Mesendoderm (in vitro differentiated cells): ENCODE measurements around the gene CDKN2B.

Experiments
- DNase-seq: peaks from one replicate; pipeline ENCODE4 v3.0.0; 2013
- H2AK5ac ChIP-seq: 2 replicates; pipeline ENCODE4 v1.6.1; 2013; ENCODE audit warnings: low read length, inconsistent platforms
- H2BK120ac ChIP-seq: 2 replicates; pipeline ENCODE4 v1.6.1; 2013; ENCODE audit warnings: low read depth, mild to moderate bottlenecking, low read length, moderate library complexity, mixed read lengths
- H2BK15ac ChIP-seq: replicated peaks from 2 replicates; pipeline ENCODE4 v1.6.1; 2013; ENCODE audit warnings: low read depth, mild to moderate bottlenecking, moderate library complexity
- H2BK5ac ChIP-seq: 2 replicates; pipeline ENCODE4 v1.6.1; 2013; ENCODE audit warnings: low read length, inconsistent platforms
- H3K18ac ChIP-seq: 2 replicates; pipeline ENCODE4 v1.6.1; 2013; ENCODE audit warnings: mild to moderate bottlenecking, low read length, mixed read lengths
- H3K23ac ChIP-seq: one replicate; pipeline ENCODE4 v1.6.1; 2013; ENCODE audit warnings: low read length
- H3K27ac ChIP-seq: 2 replicates; pipeline ENCODE4 v1.5.1; 2013; ENCODE audit warnings: low read depth, mild to moderate bottlenecking, inconsistent platforms, low read length, moderate library complexity
- H3K27me3 ChIP-seq: 2 replicates; pipeline ENCODE4 v1.6.1; 2013; ENCODE audit warnings: low read length, control low read depth, mild to moderate bottlenecking, inconsistent platforms; ENCODE audit not compliant: insufficient read depth, poor library complexity
- H3K36me3 ChIP-seq: 2 replicates; pipeline ENCODE4 v1.6.1; 2013; ENCODE audit warnings: low read length, inconsistent platforms; ENCODE audit not compliant: control insufficient read depth, insufficient read depth
- H3K4ac ChIP-seq: one replicate; pipeline ENCODE4 v1.6.1; 2013; ENCODE audit warnings: low read depth, mild to moderate bottlenecking, low read length, moderate library complexity
- H3K4me1 ChIP-seq: 2 replicates; pipeline ENCODE4 v1.6.1; 2013; ENCODE audit warnings: low read depth, low read length, inconsistent platforms; ENCODE audit not compliant: control insufficient read depth
- H3K4me2 ChIP-seq: 2 replicates; pipeline ENCODE4 v1.6.1; 2013; ENCODE audit warnings: low read length
- H3K4me3 ChIP-seq: 2 replicates; pipeline ENCODE4 v1.5.1; 2013; ENCODE audit warnings: mild to moderate bottlenecking, low read length
- H3K56ac ChIP-seq: one replicate; pipeline ENCODE4 v1.6.1; 2013; ENCODE audit warnings: low read length
- H3K79me1 ChIP-seq: 2 replicates; pipeline ENCODE4 v1.6.1; 2013; ENCODE audit warnings: low read length, inconsistent platforms
- H3K79me2 ChIP-seq: 2 replicates; pipeline ENCODE4 v1.6.1; 2013; ENCODE audit warnings: mild to moderate bottlenecking, low read length; ENCODE audit not compliant: control insufficient read depth, insufficient read depth
- H3K9ac ChIP-seq: 2 replicates; pipeline ENCODE4 v1.6.1; 2013; ENCODE audit warnings: low read length, inconsistent platforms
- H4K5ac ChIP-seq: one replicate; pipeline ENCODE4 v1.6.1; 2013; ENCODE audit warnings: low read length
- H4K8ac ChIP-seq: one replicate; pipeline ENCODE4 v1.6.1; 2013; ENCODE audit warnings: low read depth, mild to moderate bottlenecking, control low read depth, low read length, moderate library complexity
- WGBS: extraction: QIAGEN DNeasy Blood & Tissue Kit; methylation state at CpG from one replicate; pipeline ENCODE4 v1.1.7; 2013; ENCODE audit warnings: low lambda C conversion rate, missing lambda C conversion rate; ENCODE audit not compliant: insufficient coverage; ENCODE audit errors: extremely low coverage; 5-methylcytosine and 5-hydroxymethylcytosine counted together

The CDKN2B gene

GRCh38 chr9:22026696-22027095 is 17.6 kb upstream of the CDKN2B start:
- Histone ChIP-seq H2BK15ac (no peak overlapping the region), H3K23ac (no peak overlapping the region), H3K79me2 (no peaks in the 10 kb centered on the region), H4K8ac (no peak overlapping the region), H2BK5ac (no peak overlapping the region), H3K56ac (no peak overlapping the region), H3K18ac (no peak overlapping the region), H3K4ac (no peak overlapping the region), H3K36me3 (no peaks in the 10 kb centered on the region), H4K5ac (no peak overlapping the region), H3K4me3 (no peak overlapping the region), H2AK5ac (no peak overlapping the region), H2BK120ac (no peak overlapping the region), H3K27me3 (no peaks in the 10 kb centered on the region), H3K4me2 (no peak overlapping the region), H3K27ac (no peak overlapping the region), H3K79me1 (no peaks in the 10 kb centered on the region), H3K9ac (no peak overlapping the region), H3K4me1 (peaks cover 2% of the 10 kb centered on the region)
- peak; percentile 16 for DNase-seq
- no CpG with 5 or more reads among the region's 6 CpGs for WGBS

- peaks cover 2% of the 10 kb centered on the region for H3K4me1 ChIP-seq
- H3K18ac ChIP-seq: no peak overlapping the region
- H3K56ac ChIP-seq: no peak overlapping the region
- no peak overlapping the region for H3K27ac ChIP-seq
- no peak overlapping the region for H3K4me2 ChIP-seq
- no peak overlapping the region for H4K8ac ChIP-seq
- no peaks in the 10 kb centered on the region for H3K36me3 ChIP-seq
- no peak overlapping the region for H2AK5ac ChIP-seq
- no peak overlapping the region for H3K9ac ChIP-seq
- no peak overlapping the region for H3K4me3 ChIP-seq
- no peaks in the 10 kb centered on the region for H3K79me1 ChIP-seq
- no peaks in the 10 kb centered on the region for H3K27me3 ChIP-seq
- H3K4ac ChIP-seq: no peak overlapping the region
- H2BK15ac ChIP-seq: no peak overlapping the region
- no CpG with 5 or more reads among the region's 3 CpGs for WGBS
- no peak overlapping the region for H4K5ac ChIP-seq
- no peak overlapping the region for H2BK5ac ChIP-seq
- no peaks in the 10 kb centered on the region for H3K79me2 ChIP-seq
- H3K23ac ChIP-seq: no peak overlapping the region
- H2BK120ac ChIP-seq: no peak overlapping the region
- no peak for DNase-seq
Measured at GRCh38 chr9:22022396-22022795, 13.3 kb upstream of the CDKN2B start.

GRCh38 chr9:22010866-22011625 is 1.9 kb upstream of the CDKN2B start:
- Histone ChIP-seq H3K27ac (no peak overlapping the region), H3K4me3 (no peak overlapping the region), H4K5ac (no peak overlapping the region), H3K9ac (no peak overlapping the region), H3K4ac (no peak overlapping the region), H3K79me2 (no peaks in the 10 kb centered on the region), H3K4me1 (no peaks in the 10 kb centered on the region), H2BK120ac (no peak overlapping the region), H2AK5ac (no peak overlapping the region), H3K4me2 (no peak overlapping the region), H4K8ac (no peak overlapping the region), H3K36me3 (no peaks in the 10 kb centered on the region), H3K79me1 (no peaks in the 10 kb centered on the region), H3K18ac (no peak overlapping the region), H2BK5ac (no peak overlapping the region), H3K27me3 (no peaks in the 10 kb centered on the region), H3K23ac (no peak overlapping the region), H3K56ac (no peak overlapping the region), H2BK15ac (no peak overlapping the region)
- DNase-seq: peak; percentile 67
- no CpG with 5 or more reads among the region's 13 CpGs for WGBS

GRCh38 chr9:22009506-22009867 is 382 bp upstream of the CDKN2B start:
- Histone ChIP-seq H3K4ac (no peak overlapping the region), H4K5ac (no peak overlapping the region), H2BK120ac (no peak overlapping the region), H3K4me1 (peaks cover 2% of the 10 kb centered on the region), H2BK5ac (no peak overlapping the region), H3K4me3 (no peak overlapping the region), H3K27me3 (peaks cover 7% of the 10 kb centered on the region), H3K23ac (no peak overlapping the region), H3K79me1 (no peaks in the 10 kb centered on the region), H2AK5ac (no peak overlapping the region), H3K36me3 (no peaks in the 10 kb centered on the region), H3K4me2 (peak overlapping the region; percentile 80), H3K27ac (no peak overlapping the region), H3K56ac (peak overlapping the region; percentile 78), H3K9ac (peak overlapping the region; percentile 46), H4K8ac (no peak overlapping the region), H3K79me2 (no peaks in the 10 kb centered on the region), H2BK15ac (no peak overlapping the region), H3K18ac (no peak overlapping the region)
- no peak for DNase-seq
- no CpG with 5 or more reads among the region's 6 CpGs for WGBS

DNA sequence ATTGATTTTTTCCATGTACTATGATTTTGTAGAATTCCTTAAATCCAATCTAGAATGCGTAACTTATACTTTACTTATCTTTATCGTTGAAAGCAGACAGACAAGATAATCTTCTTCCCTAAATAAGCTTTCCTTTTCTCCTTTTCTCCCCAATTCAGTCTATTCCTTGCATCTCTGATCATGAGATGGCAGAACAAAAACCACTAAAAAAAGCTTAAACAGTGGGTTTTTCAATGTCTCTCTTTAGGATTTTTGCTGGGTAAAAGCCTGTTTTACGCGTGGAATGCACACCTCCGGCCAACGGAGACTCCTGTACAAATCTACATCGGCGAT is 755 bp downstream of the CDKN2B start:
- Histone ChIP-seq H4K5ac (no peak overlapping the region), H3K18ac (no peak overlapping the region), H3K4ac (no peak overlapping the region), H2BK120ac (no peak overlapping the region), H3K4me3 (no peak overlapping the region), H3K79me2 (no peaks in the 10 kb centered on the region), H2BK5ac (no peak overlapping the region), H2AK5ac (no peak overlapping the region), H3K56ac (no peak overlapping the region), H3K36me3 (no peaks in the 10 kb centered on the region), H2BK15ac (no peak overlapping the region), H4K8ac (no peak overlapping the region), H3K27ac (no peak overlapping the region), H3K23ac (no peak overlapping the region), H3K27me3 (peaks cover 12% of the 10 kb centered on the region), H3K79me1 (no peaks in the 10 kb centered on the region), H3K4me1 (peaks cover 2% of the 10 kb centered on the region), H3K9ac (no peak overlapping the region), H3K4me2 (peak overlapping the region; percentile 8)
- DNase-seq: no peak
- WGBS: no CpG with 5 or more reads among the region's 8 CpGs
